GM12878 (cell line): ENCODE measurements around the gene MACROD2.

Experiments used
- ZZZ3 ChIP-seq: IDR thresholded peaks from 2 replicates; pipeline ENCODE4 v1.6.1; 2011; ENCODE audit warnings: low read depth; ENCODE audit not compliant: control insufficient read depth, insufficient read length
- TF ChIP-seq, protein P1 (sequence below): IDR thresholded peaks from 2 replicates; pipeline ENCODE4 v1.6.1; 2012; ENCODE audit warnings: mild to moderate bottlenecking, low read depth, low read length
- TF ChIP-seq, protein P2 (sequence below), 3 experiments: IDR thresholded peaks in 2 of 3; conservative IDR thresholded peaks in 1 of 3; 2 replicates each; pipeline ENCODE4 v1.5.1; 2011; ENCODE audit warnings: low read depth in 3 of 3, low read length in 3 of 3, mild to moderate bottlenecking in 3 of 3, control low read depth in 2 of 3, moderate library complexity in 2 of 3, inconsistent platforms in 1 of 3, mixed read lengths in 1 of 3; ENCODE audit not compliant: control insufficient read depth in 2 of 3, insufficient read depth in 1 of 3; ENCODE audit errors: extremely low read depth in 1 of 3

DNA sequence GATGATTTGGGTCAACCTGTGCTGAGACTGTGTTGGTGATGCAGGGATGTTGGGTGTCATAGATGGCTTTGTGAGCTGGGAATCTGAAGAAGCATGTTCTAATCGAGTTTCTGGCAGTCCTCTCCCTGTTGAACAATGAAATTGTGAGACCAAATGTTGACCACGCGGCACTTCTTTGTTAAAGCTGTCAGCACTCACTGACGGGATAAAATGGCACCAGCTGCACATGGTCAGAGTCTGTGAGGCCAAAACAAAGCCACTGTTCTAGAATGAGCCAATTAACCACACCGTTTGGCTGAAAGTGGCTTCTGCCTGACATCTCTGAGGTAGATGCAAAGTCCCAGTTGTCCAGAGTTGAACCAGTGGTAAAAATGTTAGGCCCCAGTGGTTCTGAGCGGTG is 2015.7 kb downstream of the MACROD2 start:
- TF ChIP-seq, protein P1, sequence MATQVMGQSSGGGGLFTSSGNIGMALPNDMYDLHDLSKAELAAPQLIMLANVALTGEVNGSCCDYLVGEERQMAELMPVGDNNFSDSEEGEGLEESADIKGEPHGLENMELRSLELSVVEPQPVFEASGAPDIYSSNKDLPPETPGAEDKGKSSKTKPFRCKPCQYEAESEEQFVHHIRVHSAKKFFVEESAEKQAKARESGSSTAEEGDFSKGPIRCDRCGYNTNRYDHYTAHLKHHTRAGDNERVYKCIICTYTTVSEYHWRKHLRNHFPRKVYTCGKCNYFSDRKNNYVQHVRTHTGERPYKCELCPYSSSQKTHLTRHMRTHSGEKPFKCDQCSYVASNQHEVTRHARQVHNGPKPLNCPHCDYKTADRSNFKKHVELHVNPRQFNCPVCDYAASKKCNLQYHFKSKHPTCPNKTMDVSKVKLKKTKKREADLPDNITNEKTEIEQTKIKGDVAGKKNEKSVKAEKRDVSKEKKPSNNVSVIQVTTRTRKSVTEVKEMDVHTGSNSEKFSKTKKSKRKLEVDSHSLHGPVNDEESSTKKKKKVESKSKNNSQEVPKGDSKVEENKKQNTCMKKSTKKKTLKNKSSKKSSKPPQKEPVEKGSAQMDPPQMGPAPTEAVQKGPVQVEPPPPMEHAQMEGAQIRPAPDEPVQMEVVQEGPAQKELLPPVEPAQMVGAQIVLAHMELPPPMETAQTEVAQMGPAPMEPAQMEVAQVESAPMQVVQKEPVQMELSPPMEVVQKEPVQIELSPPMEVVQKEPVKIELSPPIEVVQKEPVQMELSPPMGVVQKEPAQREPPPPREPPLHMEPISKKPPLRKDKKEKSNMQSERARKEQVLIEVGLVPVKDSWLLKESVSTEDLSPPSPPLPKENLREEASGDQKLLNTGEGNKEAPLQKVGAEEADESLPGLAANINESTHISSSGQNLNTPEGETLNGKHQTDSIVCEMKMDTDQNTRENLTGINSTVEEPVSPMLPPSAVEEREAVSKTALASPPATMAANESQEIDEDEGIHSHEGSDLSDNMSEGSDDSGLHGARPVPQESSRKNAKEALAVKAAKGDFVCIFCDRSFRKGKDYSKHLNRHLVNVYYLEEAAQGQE, result no peak
- TF ChIP-seq, protein P2, sequence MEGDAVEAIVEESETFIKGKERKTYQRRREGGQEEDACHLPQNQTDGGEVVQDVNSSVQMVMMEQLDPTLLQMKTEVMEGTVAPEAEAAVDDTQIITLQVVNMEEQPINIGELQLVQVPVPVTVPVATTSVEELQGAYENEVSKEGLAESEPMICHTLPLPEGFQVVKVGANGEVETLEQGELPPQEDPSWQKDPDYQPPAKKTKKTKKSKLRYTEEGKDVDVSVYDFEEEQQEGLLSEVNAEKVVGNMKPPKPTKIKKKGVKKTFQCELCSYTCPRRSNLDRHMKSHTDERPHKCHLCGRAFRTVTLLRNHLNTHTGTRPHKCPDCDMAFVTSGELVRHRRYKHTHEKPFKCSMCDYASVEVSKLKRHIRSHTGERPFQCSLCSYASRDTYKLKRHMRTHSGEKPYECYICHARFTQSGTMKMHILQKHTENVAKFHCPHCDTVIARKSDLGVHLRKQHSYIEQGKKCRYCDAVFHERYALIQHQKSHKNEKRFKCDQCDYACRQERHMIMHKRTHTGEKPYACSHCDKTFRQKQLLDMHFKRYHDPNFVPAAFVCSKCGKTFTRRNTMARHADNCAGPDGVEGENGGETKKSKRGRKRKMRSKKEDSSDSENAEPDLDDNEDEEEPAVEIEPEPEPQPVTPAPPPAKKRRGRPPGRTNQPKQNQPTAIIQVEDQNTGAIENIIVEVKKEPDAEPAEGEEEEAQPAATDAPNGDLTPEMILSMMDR (IDR thresholded peaks at IDR 0.05 in 2 of 3, conservative IDR thresholded peaks at IDR 0.05 in 1 of 3; ENCODE audit: control insufficient read depth in 2 of 3, extremely low read depth in 1 of 3, insufficient read depth in 1 of 3, low read depth in 3 of 3, low read length in 3 of 3), result no peak
- no peak for TF ChIP-seq ZZZ3
